ENCODE measurements around the gene CDC34.

DNA sequence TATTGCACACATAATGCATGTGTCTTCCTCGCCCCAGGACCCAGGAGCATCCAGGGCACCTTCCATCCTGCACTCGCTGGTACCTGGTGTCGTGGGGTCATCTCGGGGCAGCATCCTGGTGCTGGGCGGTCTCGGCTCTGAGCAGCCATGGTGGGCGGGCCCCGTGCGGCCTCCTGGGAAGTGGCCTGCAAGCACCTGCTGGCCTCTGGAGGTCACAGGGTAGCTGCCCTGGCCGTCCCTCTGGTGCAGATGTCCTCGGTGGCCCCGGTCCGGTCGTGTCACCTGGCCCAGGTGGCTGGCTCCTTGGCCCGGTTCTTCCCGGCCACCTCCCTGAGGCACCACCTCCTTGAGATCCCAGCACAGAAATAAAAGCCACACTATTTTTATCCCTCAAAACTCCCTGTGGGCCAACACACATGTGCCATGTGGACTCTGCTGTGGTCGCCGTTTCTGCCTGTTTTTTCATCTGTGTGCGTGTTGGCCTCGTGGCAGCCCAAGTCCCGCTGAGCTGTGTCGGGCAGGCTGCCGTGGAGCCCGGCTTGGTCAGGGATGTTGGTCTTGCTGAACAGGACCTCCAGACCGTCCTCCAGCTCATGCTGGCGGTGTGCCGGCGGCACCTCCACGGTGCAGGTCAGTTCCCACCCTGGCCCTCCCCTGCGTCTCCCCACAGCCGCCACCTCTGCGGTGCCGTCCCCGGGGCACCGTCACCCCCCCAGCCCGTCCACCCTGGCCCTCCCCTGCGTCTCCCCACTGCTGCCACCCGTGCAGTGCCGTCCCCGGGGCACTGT is 7.3 kb downstream of the CDC34 start:
- no peak for TF ChIP-seq POLR2AphosphoS5 (IDR thresholded peaks at IDR 0.05; ENCODE audit: low read depth, low read length)
- no peak for TF ChIP-seq PHF8 (conservative IDR thresholded peaks at IDR 0.05; ENCODE audit: low read depth, low read length)
- no peak for TF ChIP-seq POLR2A (IDR thresholded peaks at IDR 0.05; ENCODE audit: control extremely low read depth in 1 of 2, low read depth in 2 of 2, low read length in 2 of 2)
- no peak for TF ChIP-seq SRF (IDR thresholded peaks at IDR 0.05; ENCODE audit: low read depth, low read length)
- TF ChIP-seq, protein P1, sequence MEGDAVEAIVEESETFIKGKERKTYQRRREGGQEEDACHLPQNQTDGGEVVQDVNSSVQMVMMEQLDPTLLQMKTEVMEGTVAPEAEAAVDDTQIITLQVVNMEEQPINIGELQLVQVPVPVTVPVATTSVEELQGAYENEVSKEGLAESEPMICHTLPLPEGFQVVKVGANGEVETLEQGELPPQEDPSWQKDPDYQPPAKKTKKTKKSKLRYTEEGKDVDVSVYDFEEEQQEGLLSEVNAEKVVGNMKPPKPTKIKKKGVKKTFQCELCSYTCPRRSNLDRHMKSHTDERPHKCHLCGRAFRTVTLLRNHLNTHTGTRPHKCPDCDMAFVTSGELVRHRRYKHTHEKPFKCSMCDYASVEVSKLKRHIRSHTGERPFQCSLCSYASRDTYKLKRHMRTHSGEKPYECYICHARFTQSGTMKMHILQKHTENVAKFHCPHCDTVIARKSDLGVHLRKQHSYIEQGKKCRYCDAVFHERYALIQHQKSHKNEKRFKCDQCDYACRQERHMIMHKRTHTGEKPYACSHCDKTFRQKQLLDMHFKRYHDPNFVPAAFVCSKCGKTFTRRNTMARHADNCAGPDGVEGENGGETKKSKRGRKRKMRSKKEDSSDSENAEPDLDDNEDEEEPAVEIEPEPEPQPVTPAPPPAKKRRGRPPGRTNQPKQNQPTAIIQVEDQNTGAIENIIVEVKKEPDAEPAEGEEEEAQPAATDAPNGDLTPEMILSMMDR (IDR thresholded peaks at IDR 0.05; ENCODE audit: control extremely low read depth in 1 of 3, insufficient read depth in 1 of 3, low read depth in 1 of 3, low read length in 3 of 3), result no peak
- no peak for TF ChIP-seq HDAC2 (IDR thresholded peaks at IDR 0.05; ENCODE audit: borderline replicate concordance in 1 of 2, low read depth in 2 of 2, low read length in 2 of 2)
- no peak for TF ChIP-seq RBBP5 (IDR thresholded peaks at IDR 0.05; ENCODE audit: borderline replicate concordance, low read depth, low read length)
- TF ChIP-seq JUN (IDR thresholded peaks at IDR 0.05; ENCODE audit: low read depth, low read length), result no peak

Measured in H1 (cell line).